Left renal pelvis (tissue), 4 donors: ENCODE measurements around the gene AFF4. TPM values are rescaled to one million over a fixed set of nuclear protein-coding genes. Genes with fewer than 3 reads are reported as not detected.
"Not testable (repeated sequence)": the region's sequence is repeated elsewhere in the genome, so short reads cannot be mapped to it uniquely, and the experiment has no call there.

Experiments
- DNase-seq, 4 donors: peaks; one replicate each; pipeline ENCODE4 v3.0.0-alpha.2; 2013; ENCODE audit warnings: low read depth in 4 of 4, low spot score in 3 of 4
- polyA plus RNA-seq, 4 donors: library from polyadenylated mRNA; unstranded; fragments of 120-200 nt; gene quantifications; one replicate each; pipeline ENCODE4 v1.2.1, GENCODE V29; 2013; ENCODE audit not compliant: insufficient read length in 4 of 4

Gene AFF4
- polyA plus RNA-seq, 4 donors = 60.5 to 73.1 (median 63.3) TPM

GRCh38 chr5:132956166-132956799 is 7.2 kb downstream of the AFF4 start:
- DNase-seq = not testable (repeated sequence)

- DNase-seq = no peak
These were observed 9.7 kb downstream of the AFF4 start for GRCh38 chr5:132953710-132954109.

- DNase-seq = no peak
These were observed 10.6 kb downstream of the AFF4 start for GRCh38 chr5:132952829-132953228.

GRCh38 chr5:132951897-132952296 is 11.5 kb downstream of the AFF4 start:
- no peak for DNase-seq

- no peak for DNase-seq
These were observed 14.3 kb downstream of the AFF4 start for GRCh38 chr5:132949136-132949535.

- DNase-seq = no peak
These were observed 15.8 kb downstream of the AFF4 start for GRCh38 chr5:132947671-132948070.

GRCh38 chr5:132945315-132945714 is 18.1 kb downstream of the AFF4 start:
- not testable (repeated sequence) for DNase-seq

- no peak for DNase-seq
These were observed 19.9 kb downstream of the AFF4 start for GRCh38 chr5:132943362-132944022.

GRCh38 chr5:132941331-132941730 is 22.1 kb downstream of the AFF4 start:
- no peak for DNase-seq

GRCh38 chr5:132928062-132928407 is 35.4 kb downstream of the AFF4 start:
- no peak for DNase-seq

GRCh38 chr5:132927355-132928061 is 35.9 kb downstream of the AFF4 start:
- DNase-seq = no peak

GRCh38 chr5:132926437-132926836 is 37.0 kb downstream of the AFF4 start:
- DNase-seq = no peak

- no peak for DNase-seq
These were observed 47.3 kb downstream of the AFF4 start for GRCh38 chr5:132916086-132916485.

- DNase-seq = no peak
These were observed 47.8 kb downstream of the AFF4 start for GRCh38 chr5:132915681-132916080.

- no peak for DNase-seq
These were observed 53.7 kb downstream of the AFF4 start for GRCh38 chr5:132909702-132910101.

- DNase-seq = no peak
These were observed 56.3 kb downstream of the AFF4 start for GRCh38 chr5:132907161-132907560.

GRCh38 chr5:132905938-132906337 is 57.5 kb downstream of the AFF4 start:
- no peak for DNase-seq

GRCh38 chr5:132901730-132902129 is 61.7 kb downstream of the AFF4 start:
- DNase-seq = no peak

- no peak for DNase-seq
These were observed 62.4 kb downstream of the AFF4 start for GRCh38 chr5:132901036-132901435.

GRCh38 chr5:132898094-132898493 is 65.3 kb downstream of the AFF4 start:
- no peak for DNase-seq

GRCh38 chr5:132896685-132897084 is 66.7 kb downstream of the AFF4 start:
- DNase-seq = no peak

- no peak for DNase-seq
These were observed 67.6 kb downstream of the AFF4 start for GRCh38 chr5:132895719-132896305.
